Transverse colon (tissue), 4 donors: ENCODE results near the gene GPC6. TPM values are rescaled to one million over a fixed set of nuclear protein-coding genes. Genes with fewer than 3 reads are reported as not detected.
"Not testable (repeated sequence)": the region's sequence is repeated elsewhere in the genome, so short reads cannot be mapped to it uniquely, and the experiment has no call there.

Source experiments
- DNase-seq: peaks from one replicate; pipeline ENCODE4 v3.0.0-alpha.2; 2019
- H3K27ac ChIP-seq, 4 donors: fragments of 200-600 bp; sonication (generic); 2 replicates each; pipeline ENCODE4 v1.5.1; 2016 to 2018; ENCODE audit warnings: inconsistent platforms in 4 of 4
- H3K27me3 ChIP-seq: fragments of 200-600 bp; sonication (generic); 2 replicates; pipeline ENCODE4 v1.5.1; 2017; ENCODE audit warnings: inconsistent platforms
- H3K36me3 ChIP-seq, 4 donors: fragments of 200-600 bp; sonication (generic); 2 replicates each; pipeline ENCODE4 v1.5.1; 2017 to 2019; ENCODE audit warnings: inconsistent platforms in 4 of 4
- H3K4me1 ChIP-seq, 4 donors: fragments of 200-600 bp; sonication (generic); 2 replicates each; pipeline ENCODE4 v1.5.1; 2017 to 2020; ENCODE audit warnings: inconsistent platforms in 4 of 4
- H3K4me3 ChIP-seq, 4 donors: fragments of 200-600 bp; sonication (generic); 1 replicate in 1 of 4; 2 replicates in 3 of 4; pipeline versions ENCODE4 v1.5.1 to v1.6.1; 2017 to 2019; ENCODE audit warnings: inconsistent platforms in 4 of 4
- H3K9me3 ChIP-seq, 2 donors: fragments of 200-600 bp; sonication (generic); 2 replicates each; pipeline ENCODE4 v1.5.1; 2017 to 2019; ENCODE audit warnings: inconsistent platforms in 2 of 2
- EP300 ChIP-seq: sonication (generic); formaldehyde crosslinking; IDR thresholded peaks from one replicate; pipeline ENCODE4 v1.6.1; 2017; ENCODE audit warnings: antibody characterized with exemption, low read depth
- POLR2A ChIP-seq: fragments of 450-650 bp; IDR thresholded peaks from one replicate; pipeline ENCODE4 v1.6.1; 2016; ENCODE audit warnings: antibody characterized with exemption, mild to moderate bottlenecking, moderate library complexity
- POLR2AphosphoS5 ChIP-seq, 3 donors: sonication (generic); formaldehyde crosslinking; IDR thresholded peaks; one replicate each; pipeline ENCODE4 v1.6.1; 2016; ENCODE audit warnings: antibody characterized with exemption in 3 of 3
- WGBS, 2 donors: methylation state at CpG; one replicate each; pipeline ENCODE4 v1.1.5; 2018; ENCODE audit warnings: low coverage in 1 of 2; 5-methylcytosine and 5-hydroxymethylcytosine counted together
- in situ Hi-C, 4 donors: fragments of 200-750 bp; cut with MboI; loops; one replicate each; pipeline versions ENCODE4 v1.15.0 to v1.15.1; 2017; ENCODE audit warnings: low sequenced_read_pairs in 3 of 4, low pct_ligation_motif_present in 1 of 4, low pct_unique_long_range_greater_than_20kb in 1 of 4
- intact Hi-C: fragments of 100-400 bp; cut with DNase I; formaldehyde crosslinking; loops from one replicate; pipeline ENCODE4 v1.15.1; 2023; ENCODE audit warnings: low total_unique reads
- total RNA-seq, 4 donors: library from RNA; depleted of rRNA; stranded (reverse); fragments of >200 nt; gene quantifications; one replicate each; pipeline ENCODE4 v1.1.0, GENCODE V29; 2016
- TF ChIP-seq, protein P1 (sequence below), 5 experiments: fragments of 200-600 bp in 3 of 5; fragments of 450-650 bp in 2 of 5; sonication (generic) in 3 of 5; IDR thresholded peaks; 1 replicate in 2 of 5; 2 replicates in 3 of 5; pipeline ENCODE4 v1.5.1; 2016 to 2017; ENCODE audit warnings: antibody characterized with exemption in 5 of 5, inconsistent platforms in 3 of 5, mild to moderate bottlenecking in 2 of 5, moderate library complexity in 1 of 5

Gene GPC6
- total RNA-seq, 4 donors from 2014 or later: 0.75 to 5.7 (median 4.0) TPM

DNA sequence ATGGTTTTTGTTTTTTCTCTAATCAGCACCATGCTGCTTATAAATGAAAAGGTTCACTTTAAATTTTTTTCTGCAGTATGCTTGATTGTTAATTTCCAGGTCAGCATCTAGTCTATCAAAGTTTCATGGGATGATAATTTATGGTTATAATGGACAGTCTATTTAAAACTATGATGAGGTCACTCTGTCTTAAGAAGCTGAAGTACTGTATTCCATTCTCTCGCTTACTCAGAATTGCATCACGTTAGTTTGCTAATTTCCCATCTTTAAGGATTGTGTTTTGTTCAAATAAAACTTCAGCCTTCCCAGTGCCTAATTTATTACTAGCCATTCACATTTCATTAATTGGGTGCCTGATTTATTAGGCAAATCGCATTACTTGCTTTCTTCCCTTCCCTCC, 94.3 kb downstream of the GPC6 start:
- no peaks in the 10 kb centered on the region for H3K9me3 ChIP-seq
- no peak overlapping the region for H3K27ac ChIP-seq
- 78 to 90% methylated on average over 3 of the region's 3 CpGs for WGBS, 2 donors
- no peaks in the 10 kb centered on the region for H3K27me3 ChIP-seq
- TF ChIP-seq, protein P1, sequence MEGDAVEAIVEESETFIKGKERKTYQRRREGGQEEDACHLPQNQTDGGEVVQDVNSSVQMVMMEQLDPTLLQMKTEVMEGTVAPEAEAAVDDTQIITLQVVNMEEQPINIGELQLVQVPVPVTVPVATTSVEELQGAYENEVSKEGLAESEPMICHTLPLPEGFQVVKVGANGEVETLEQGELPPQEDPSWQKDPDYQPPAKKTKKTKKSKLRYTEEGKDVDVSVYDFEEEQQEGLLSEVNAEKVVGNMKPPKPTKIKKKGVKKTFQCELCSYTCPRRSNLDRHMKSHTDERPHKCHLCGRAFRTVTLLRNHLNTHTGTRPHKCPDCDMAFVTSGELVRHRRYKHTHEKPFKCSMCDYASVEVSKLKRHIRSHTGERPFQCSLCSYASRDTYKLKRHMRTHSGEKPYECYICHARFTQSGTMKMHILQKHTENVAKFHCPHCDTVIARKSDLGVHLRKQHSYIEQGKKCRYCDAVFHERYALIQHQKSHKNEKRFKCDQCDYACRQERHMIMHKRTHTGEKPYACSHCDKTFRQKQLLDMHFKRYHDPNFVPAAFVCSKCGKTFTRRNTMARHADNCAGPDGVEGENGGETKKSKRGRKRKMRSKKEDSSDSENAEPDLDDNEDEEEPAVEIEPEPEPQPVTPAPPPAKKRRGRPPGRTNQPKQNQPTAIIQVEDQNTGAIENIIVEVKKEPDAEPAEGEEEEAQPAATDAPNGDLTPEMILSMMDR (IDR thresholded peaks at IDR 0.05): no peak
- TF ChIP-seq POLR2A (no peak), EP300 (no peak), POLR2AphosphoS5 (IDR thresholded peaks at IDR 0.05) (no peak)
- no peak for DNase-seq
- H3K36me3 ChIP-seq: no peaks in the 10 kb centered on the region
- in situ Hi-C loops: no loop called here
- no peak overlapping the region for H3K4me3 ChIP-seq
- intact Hi-C loops: no loop called here
- no peaks in the 10 kb centered on the region for H3K4me1 ChIP-seq

DNA sequence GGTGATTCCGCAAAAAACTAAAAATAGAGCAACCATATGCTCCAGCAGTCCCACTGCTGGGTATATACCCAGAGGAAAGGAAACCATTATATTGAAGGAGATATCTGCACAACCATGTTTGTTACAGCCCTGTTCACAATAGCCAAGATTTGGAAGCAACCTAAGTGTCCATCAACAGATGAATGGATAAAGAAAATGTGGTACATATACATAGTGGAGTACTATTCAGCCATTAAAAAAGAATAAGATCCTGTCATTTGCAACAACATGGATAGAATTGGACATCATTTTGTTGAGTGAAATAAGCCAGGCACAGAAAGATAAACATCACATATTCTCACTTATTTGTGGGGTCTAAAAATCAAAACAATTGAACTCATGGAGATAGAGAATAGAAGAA, 97.3 kb downstream of the GPC6 start:
- H3K9me3 ChIP-seq, H3K36me3 ChIP-seq, H3K27ac ChIP-seq, H3K4me3 ChIP-seq, DNase-seq, H3K4me1 ChIP-seq, intact Hi-C loops, in situ Hi-C loops, H3K27me3 ChIP-seq: not testable (repeated sequence)
- WGBS, 2 donors: 92 to 100% methylated on average over 1 of the region's 1 CpG

DNA sequence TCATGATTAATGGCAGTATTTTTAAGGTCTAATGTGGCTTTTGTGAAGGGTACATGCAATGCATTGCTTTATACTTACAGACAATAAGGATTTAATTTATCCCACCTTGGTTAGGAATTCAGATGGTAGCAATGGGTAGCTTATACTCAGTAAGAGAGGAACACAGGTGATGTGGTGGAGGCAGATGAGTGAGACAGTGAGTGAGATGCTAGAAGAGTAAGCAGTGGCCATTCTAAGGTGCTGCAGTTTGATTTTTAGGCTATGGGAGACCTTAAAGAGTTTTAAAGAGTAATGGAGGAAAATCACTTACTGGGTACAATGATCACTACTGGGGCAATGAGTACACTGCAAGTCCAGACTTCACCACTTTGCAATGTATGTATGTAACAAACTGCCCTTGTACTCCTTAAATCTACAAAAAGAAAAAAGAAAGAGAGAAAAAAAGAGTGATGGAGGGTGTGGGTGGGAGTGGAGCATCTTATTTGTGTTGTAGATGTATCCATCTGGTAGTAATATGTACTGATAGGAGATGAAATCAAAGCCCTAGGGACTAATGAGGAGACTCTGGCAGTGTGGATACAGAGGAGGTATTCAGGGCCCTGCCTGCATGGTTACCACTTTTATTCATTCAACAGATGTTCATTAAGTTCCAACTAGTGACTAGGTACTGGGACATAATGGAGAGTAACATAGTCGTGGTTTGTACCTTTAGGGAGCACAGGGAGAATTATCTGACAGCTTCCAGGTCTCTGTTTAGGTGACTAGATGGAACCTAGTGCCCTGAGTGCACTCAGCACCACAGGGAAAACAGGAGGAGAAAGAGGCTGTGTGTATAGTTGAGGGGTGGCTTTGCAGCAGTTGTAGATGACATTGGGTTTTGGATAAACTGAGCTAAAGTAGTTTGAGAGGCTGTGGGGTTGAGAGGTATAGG, 99.0 kb downstream of the GPC6 start:
- 54% methylated on average over 1 of the region's 1 CpG; no CpG with 5 or more reads in 1 of the 2 donors for WGBS, 2 donors
- Histone ChIP-seq H3K9me3 (no peaks in the 10 kb centered on the region), H3K27me3 (no peaks in the 10 kb centered on the region), H3K4me1 (peaks cover 0 to 5% (median 0%) of the 10 kb centered on the region in 4 donors), H3K4me3 (no peak overlapping the region), H3K27ac (no peak overlapping the region), H3K36me3 (no peaks in the 10 kb centered on the region)
- DNase-seq: no peak
- intact Hi-C loops (no loop called here), in situ Hi-C loops (no loop called here)
- TF ChIP-seq EP300 (no peak), POLR2AphosphoS5 (IDR thresholded peaks at IDR 0.05) (no peak), POLR2A (no peak)
- TF ChIP-seq, protein P1 (IDR thresholded peaks at IDR 0.05): no peak

DNA sequence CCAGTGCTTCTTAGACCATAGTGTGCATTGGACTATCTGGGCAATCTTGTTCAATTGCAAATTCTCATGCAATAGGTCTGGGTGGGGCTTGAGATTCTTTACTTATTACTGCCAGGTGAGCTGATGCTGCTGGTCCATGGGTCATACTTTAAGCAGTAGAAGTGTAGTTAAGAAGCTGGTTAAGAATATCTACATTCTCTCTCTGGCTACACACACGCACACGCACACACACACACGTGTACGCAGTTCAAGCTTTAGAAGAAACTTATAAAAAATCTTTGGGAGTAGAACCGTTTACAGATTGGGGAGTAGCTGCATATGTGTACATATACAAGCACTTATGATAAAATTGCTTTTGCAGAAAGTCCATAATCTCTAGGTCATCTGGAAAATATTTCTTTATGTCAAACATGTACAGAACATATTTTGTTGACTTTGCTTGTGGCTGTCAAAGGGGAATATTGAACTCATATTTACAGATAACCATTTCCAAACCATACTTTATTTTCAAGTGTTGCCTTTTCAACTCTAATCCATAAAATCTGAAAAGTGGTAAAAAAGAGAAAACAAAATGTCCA, 99.7 kb downstream of the GPC6 start:
- intact Hi-C loops: no loop called here
- DNase-seq: no peak
- 79 to 81% methylated on average over 5 of the region's 5 CpGs for WGBS, 2 donors

More for the DNA sequence above, 99.7 kb downstream of the GPC6 start:
- H3K27ac ChIP-seq: no peak overlapping the region
- TF ChIP-seq, protein P1 (IDR thresholded peaks at IDR 0.05): no peak
- TF ChIP-seq POLR2A (no peak), POLR2AphosphoS5 (IDR thresholded peaks at IDR 0.05) (no peak), EP300 (no peak)
- in situ Hi-C loops: no loop called here
- no peak overlapping the region for H3K4me3 ChIP-seq
- no peaks in the 10 kb centered on the region for H3K9me3 ChIP-seq
- no peaks in the 10 kb centered on the region for H3K27me3 ChIP-seq
- peaks cover 0 to 5% (median 0%) of the 10 kb centered on the region in 4 donors for H3K4me1 ChIP-seq
- H3K36me3 ChIP-seq: no peaks in the 10 kb centered on the region
